Testis (tissue), 2 donors: ENCODE data around the gene CDKN1C.

Source experiments
- CTCF ChIP-seq, 3 experiments: fragments of 450-650 bp in 2 of 3; fragments of 200-600 bp in 1 of 3; sonication (generic) in 1 of 3; IDR thresholded peaks; one replicate each; pipeline ENCODE4 v1.5.1; 2016 to 2019; ENCODE audit warnings: antibody characterized with exemption in 3 of 3, mild to moderate bottlenecking in 2 of 3, moderate library complexity in 1 of 3
- POLR2A ChIP-seq: fragments of 450-650 bp; IDR thresholded peaks from one replicate; pipeline ENCODE4 v1.6.1; 2017; ENCODE audit warnings: antibody characterized with exemption, mild to moderate bottlenecking, moderate library complexity

- TF ChIP-seq CTCF (IDR thresholded peaks at IDR 0.05): no peak
- no peak for TF ChIP-seq POLR2A
Measured at GRCh38 chr11:2901854-2902783, 16.5 kb upstream of the CDKN1C start.
